Pons (tissue), 1 donor: Measurements from ENCODE around the gene ATP12A.
"Not testable (repeated sequence)": the region's sequence is repeated elsewhere in the genome, so short reads cannot be mapped to it uniquely, and the experiment has no call there.

Source experiments
- DNase-seq: peaks from one replicate; pipeline ENCODE4 v3.0.0-alpha.2; 2016; ENCODE audit warnings: low spot score

Gene ATP12A

GRCh38 chr13:24730873-24731567 lies 50.8 kb downstream of the ATP12A start:
- DNase-seq = not testable (repeated sequence)

GRCh38 chr13:24734950-24735349 lies 54.7 kb downstream of the ATP12A start:
- no peak for DNase-seq

GRCh38 chr13:24737042-24737441 lies 56.8 kb downstream of the ATP12A start:
- no peak for DNase-seq

GRCh38 chr13:24738366-24738847 lies 58.2 kb downstream of the ATP12A start:
- no peak for DNase-seq

GRCh38 chr13:24740014-24740890 lies 60.0 kb downstream of the ATP12A start:
- DNase-seq = no peak

GRCh38 chr13:24741016-24741662 lies 60.9 kb downstream of the ATP12A start:
- no peak for DNase-seq

GRCh38 chr13:24741791-24742190 lies 61.6 kb downstream of the ATP12A start:
- no peak for DNase-seq

GRCh38 chr13:24742294-24742693 lies 62.1 kb downstream of the ATP12A start:
- DNase-seq = no peak

- DNase-seq = no peak
Measured at GRCh38 chr13:24742977-24743376, 62.8 kb downstream of the ATP12A start.

GRCh38 chr13:24744247-24744646 lies 64.0 kb downstream of the ATP12A start:
- no peak for DNase-seq

GRCh38 chr13:24745516-24745860 lies 65.3 kb downstream of the ATP12A start:
- DNase-seq = no peak

- no peak for DNase-seq
Measured at GRCh38 chr13:24745861-24746617, 65.8 kb downstream of the ATP12A start.

- DNase-seq = no peak
Measured at GRCh38 chr13:24746618-24747247, 66.5 kb downstream of the ATP12A start.

- no peak for DNase-seq
Measured at GRCh38 chr13:24747248-24748060, 67.2 kb downstream of the ATP12A start.

GRCh38 chr13:24748061-24748400 lies 67.8 kb downstream of the ATP12A start:
- no peak for DNase-seq

- DNase-seq = no peak
Measured at GRCh38 chr13:24759197-24759596, 79.0 kb downstream of the ATP12A start.
